ENCODE measurements around the gene FAM163B.

The FAM163B gene

DNA sequence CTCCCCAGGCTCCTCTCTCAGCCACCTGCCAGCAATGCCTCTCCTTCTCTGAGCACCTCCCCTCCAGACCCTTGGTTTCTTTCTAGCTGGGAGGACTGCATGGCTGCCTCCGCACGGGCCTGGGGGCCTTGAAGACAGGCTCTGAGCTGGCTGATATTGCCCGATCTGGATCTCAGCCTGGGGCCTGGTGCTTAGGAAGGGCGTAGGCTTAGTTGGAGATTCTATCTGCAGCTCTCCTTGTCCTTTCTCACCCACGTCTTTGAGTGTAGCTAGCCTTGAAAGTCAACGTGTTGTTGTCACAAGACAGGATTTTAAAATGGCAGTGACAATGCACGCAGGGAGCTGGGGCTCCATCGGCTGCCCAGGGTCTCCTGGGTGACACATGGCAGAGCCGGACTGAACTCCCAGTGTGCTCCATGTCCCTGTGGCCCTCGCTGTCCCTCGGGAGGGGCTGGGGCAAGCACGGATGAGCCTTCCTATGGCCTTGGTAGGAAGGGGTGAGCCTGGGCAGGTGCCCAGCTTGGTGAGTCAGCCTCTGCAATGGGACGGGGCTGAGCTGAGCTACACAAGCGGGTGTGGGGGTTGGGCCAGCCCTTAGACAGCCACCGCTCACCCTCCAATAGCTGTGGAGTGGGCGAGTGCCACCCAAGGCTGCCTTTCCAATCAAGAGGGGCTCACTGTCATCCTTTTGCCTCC lies 65.3 kb downstream of the FAM163B start:
- no peak for DNase-seq (ENCODE audit: low spot score)

DNA sequence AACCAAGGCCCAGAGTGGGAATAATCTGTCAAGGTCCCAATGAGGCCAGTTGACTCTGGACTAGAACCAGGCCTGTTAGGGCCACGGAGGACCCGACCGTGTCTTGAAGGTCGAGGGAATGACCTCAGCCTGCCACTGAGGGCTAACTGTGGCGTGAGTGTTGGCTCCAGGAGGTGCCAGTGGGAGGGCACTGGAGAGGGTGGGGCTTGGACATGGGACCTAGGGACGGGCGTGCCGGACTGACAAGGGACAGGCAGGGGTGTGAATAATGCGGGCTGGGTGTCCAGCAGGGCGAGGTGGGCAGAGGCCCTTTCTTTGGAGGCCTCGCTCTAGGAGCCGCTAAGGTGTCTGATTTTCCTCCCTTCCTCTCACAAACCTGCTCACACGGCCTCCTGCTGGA lies 67.2 kb downstream of the FAM163B start:
- DNase-seq (ENCODE audit: low spot score): no peak

DNA sequence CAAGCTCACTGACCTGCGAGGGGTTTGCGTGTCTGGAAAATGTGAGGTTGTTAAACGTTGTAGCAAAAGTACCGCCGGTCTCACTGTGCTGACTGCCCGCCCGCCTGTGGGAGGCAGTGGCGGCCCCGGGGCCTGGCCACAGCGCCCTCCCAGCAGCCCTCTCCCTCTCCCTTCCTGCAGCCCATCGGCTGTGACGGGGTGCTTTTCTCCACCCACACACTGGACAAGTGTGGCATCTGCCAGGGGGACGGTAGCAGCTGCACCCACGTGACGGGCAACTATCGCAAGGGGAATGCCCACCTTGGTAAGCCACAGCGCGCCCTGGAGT lies 68.5 kb downstream of the FAM163B start:
- no peak for DNase-seq (ENCODE audit: low spot score)

DNA sequence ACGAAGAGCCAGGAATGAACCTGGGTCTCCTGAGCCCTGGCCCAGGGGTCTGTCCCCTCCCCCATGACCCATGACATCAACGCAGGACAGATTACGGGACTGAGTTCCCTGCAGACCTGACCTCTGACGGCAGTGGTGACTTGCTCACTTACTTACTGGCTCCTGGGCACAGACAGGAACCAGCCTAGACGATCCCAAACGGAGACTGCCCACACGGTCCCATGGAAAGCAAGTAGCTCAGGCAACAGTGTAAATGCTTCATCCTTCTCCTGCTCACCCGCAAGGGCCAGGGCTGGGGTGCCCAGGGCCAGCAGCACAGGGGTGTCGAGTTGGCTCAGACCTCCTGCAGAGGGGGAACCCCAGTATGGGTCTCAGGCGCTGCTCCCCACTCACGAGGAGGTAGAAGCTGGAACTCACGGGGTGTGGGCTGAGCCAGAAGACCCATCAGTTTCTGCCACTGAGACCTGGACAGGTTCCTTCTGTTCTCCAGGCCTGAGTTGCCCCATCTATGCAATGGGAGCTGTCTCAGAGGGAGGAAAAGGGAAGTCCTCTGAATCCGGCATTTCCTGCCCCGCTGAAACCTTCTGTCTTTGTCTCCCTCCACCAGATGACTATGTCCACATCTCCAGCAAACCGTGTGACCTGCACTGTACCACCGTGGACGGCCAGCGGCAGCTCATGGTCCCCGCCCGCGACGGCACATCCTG lies 69.0 kb downstream of the FAM163B start:
- DNase-seq (ENCODE audit: low spot score): no peak

DNA sequence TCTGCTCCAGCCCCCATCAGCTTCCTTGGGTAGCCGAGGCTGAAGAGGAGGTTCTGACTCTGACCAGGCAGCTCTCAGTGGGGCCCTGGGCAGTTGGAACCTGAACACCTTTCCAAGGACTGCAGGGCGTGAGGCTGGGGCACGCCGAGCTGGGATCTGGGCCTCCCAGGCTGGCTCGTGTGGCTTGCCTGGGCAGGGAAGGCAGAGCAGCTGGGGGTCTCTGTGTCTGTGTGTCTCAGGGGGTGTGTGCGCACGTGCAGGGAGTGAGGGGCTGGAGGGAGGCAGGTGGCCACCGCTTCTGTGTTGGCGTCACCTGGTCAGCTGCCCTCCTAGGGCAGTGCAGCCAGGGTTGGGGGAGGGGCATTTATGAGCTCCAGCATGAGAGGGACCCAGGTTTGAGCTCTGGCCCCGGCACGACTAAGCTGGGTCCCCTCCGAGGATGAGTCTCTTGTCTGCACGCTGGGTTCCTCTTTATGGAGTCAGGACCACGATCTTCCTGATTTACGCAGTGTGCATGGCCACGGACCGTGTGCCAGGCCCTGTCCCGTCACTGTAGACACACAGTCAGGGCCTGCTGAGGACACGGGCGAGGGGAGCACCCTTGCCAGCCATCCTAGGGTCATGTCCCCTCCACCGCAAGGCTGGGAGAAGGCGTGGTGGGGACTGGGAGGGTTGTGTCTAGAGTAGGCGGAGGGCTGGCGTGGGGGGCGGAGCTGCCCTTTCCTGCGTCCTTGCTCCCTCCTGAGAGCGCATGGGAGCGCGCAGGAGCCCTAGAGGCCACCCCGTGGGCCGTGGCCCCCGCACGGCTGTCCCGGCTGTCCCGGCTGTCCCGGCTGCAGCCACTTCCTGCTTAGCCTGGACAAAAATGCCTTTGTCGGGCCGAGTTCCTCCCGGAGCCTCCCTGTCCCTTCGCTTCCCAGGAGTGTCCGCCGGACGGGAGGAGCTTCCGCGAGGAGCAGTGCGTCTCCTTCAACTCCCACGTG lies 70.0 kb downstream of the FAM163B start:
- DNase-seq (ENCODE audit: low spot score): no peak

DNA sequence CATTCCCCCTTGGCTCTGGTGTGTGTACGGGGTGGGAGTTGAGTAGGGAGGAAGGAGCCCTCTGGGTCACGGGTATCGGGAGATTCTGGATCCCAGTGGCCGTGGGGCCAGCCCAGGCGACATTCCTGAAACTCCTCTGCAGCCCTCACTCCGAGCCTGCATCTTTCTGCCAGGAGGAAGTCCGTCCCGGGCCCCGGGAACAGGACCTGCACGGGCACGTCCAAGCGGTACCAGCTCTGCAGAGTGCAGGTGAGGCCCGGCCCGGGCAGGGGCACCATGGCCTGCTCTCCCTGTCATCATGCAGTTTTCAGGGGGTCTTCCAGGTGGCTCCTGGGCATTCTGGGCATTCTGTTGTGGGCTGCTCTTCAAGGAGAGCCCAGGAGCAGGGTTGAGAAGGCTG lies 71.0 kb downstream of the FAM163B start:
- DNase-seq (ENCODE audit: low spot score): no peak

DNA sequence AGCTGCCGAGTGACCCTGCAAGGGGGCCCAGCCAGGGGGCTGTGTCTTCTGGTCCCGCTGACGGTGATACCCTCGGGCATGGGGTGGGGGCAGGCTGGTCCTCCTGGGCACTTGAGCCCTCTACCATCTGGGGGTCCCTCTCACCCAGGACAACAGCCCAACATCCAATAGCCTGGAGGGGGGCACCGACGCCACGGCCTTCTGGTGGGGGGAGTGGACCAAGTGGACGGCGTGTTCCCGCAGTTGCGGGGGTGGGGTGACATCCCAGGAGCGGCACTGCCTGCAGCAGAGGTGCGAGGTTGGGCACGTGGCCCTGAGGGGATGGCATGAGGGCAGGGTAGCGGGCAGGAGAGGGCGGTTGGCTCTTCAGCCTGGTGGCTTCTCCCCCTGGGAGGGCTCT lies 71.9 kb downstream of the FAM163B start:
- no peak for DNase-seq (ENCODE audit: low spot score)

DNA sequence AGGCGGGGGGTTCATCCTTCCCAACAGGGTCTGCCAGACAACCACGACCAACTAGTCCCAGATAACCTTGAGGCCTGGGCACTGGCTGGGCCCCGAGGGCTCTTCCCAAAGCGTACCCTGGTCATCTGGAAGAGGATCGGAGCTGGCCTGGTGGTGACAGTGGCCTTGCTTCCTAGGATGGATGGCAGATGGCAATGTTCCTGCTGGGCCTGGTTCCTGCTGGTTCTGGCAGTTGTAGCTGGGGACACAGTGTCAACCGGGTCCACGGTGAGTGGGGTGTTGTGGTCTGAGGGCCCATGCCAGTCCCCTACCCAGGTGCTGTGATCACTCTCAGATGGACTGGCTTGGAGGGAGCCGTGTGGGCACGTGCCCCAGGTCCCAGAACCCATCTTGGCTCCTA lies 72.7 kb downstream of the FAM163B start:
- DNase-seq (ENCODE audit: low spot score): no peak

DNA sequence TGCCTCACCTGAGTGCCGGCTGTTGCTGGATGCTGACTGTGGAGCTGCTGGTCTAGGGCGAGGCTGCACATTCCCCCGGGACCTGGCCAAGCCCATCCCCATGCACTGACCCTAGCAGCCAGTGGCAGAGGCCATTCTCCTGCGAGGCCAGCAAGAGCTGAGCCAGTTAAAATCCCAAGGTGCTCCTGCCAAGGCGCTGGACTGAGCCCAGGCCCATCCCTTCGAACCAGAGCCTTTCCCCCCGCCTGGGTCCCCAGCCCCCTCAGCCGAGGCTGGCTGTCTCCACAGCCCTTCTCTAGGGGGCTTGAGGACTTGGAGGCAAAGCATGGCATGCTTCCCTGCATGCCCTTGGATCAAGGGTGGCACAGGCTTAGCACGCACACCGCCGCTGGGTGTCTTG lies 73.1 kb downstream of the FAM163B start:
- no peak for DNase-seq (ENCODE audit: low spot score)

DNA sequence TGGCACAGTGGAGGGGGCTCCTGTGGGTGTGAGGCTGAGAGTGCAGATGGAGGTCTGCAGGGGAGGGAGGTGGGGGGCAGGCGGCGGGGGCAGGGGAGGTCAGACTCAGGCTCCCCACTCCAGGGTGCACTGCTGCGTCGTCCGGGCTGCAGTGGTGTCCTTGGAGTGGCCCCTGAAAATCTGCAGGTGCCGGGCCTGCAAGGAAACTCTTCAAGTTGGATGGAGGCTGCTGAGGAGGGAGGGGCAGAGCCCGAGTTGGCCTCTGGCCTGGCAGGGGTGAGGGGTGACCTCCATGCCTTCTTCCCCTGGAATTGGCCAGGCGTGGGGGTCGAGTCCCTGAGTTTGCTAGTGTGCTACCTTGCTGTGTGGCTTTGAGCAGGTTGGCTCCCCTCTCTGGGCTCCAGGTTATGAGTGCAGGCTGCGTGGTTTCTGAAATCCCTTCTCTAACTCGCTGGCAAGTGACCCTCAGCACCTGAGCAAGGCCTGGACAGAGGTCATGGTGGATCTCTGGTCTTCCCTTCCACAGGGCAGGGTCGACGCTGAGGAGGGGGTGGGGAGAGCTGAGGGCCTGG lies 73.8 kb downstream of the FAM163B start:
- no peak for DNase-seq (ENCODE audit: low spot score)

DNA sequence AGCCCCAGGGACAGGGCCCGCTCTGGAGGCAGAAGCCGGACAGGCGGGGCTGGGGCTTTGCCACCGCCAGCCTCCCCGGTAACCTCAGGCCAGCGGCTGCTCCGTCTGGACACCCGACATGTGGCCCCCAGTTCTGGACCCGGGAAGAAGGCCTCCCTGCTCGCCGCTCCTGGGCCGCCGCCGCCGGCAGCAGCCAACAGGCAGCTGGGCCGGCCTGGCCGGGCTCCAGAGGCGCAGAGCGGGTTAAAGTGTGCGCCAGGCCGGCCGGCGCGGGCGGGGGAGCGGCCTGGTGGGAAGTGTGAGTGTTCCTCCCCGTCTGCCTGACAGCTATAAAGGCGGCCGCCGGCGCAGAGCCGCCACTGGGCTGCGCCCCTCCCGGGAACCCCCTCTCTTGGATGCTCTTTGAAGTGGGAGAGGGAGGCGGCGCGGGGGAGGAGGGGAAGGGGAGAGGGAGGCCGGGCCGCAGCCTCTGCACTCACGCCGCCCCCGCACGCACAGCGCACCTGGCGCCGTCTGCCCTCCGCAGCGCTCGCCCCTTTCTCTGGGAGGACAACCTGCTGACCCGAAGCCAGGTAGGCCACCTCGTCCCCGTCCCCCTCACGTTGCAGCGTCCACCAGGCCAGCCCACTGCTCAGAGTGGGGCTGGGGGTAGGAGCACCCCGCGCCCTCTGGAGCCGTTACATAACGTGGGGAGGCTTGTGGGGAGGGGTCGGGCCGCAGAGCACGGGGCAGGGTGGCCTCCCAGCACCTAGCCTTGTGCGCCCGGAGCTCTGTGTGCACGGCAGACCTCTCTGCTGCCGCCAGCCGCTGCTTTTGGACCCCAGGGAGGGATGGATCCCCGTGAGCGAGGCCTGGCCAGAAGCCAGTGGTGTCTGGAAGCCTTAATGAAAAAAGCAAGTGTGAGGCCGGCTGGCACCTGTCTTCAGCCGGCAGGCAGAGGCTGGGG lies 74.6 kb downstream of the FAM163B start, which contains the start of gene ADAMTSL2:
Gene ADAMTSL2, plus strand, starts transcription at position 359 of the 946 bp plus-strand sequence. CDS start 2,009 bp downstream, outside the sequence.
- DNase-seq (ENCODE audit: low spot score): peak; percentile 33

DNA sequence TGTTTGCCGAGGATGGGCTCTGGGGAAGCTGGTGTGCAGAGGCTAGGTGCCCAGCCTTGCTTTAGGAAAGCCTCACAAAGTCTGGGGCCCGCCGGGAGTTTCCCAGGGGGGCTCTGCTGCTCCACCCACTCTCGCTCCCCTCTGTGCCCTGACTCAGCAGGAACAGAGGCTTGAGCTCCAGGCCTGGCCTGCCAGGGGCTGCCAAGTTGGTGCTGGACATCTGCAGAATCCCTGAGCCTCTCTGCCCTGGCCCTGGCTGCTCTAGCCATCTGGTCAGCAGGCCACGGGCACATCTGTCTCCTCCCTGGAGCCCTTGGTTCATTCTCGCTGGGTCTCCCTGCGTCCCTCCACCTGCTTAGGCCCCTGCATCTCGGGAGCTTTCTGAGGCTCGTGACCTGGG lies 75.3 kb downstream of the FAM163B start:
- DNase-seq (ENCODE audit: low spot score): no peak

DNA sequence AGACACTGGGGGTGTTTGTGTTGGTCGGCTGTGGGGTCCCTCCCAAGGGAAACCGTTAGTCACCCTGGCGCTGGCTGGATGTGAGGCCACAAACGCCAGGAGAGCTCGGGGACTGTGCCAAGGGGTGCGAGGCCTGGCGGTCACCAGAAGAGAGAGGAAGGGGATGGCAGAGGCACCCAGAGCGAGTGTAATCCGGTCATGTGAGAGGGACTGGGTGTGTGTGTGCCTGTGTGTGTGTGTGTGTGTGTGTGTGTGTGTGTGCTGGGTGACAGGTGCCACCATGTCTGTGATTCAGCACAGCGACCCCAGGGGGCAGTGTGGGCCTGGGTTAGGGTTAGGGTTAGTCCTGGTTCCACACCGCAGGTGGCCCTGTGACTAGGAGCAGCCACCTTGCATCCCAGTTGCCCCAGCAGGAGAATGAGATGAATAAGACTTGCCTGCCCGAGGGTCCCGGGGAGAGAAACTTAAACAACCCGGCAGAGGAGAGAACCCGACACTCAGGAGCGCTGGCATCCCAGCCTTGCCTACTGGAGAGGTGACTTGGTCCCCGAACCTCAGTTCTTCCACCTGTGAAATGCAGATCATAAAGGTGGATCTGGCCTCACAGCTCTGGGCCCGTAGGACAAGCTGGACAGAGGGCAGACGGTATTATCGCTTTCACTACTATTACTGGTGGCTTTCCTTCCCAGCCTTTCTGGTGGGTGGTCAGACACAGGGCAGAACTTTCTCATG lies 76.1 kb downstream of the FAM163B start:
- peak; percentile 61 for DNase-seq (ENCODE audit: low spot score)

DNA sequence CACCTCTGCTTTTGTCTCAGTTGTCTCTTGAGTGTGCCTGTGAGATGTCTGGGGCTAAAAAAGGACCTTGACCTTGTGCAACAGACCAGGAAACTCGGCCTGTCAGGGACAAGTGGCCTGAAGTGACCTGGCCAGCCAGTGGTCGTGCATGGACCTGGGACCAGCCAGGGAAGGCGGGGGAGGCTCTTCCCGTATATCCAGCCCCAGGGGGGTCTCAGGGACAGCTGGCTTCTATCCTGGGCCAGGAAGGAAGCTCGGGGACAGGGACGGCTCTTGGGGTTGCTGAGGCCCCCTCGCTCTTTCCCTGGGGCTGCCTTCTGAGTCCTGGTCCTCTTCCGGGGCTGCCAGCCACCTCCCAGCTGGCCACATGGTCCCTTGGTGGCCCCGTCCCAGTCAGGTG lies 77.9 kb downstream of the FAM163B start:
- DNase-seq (ENCODE audit: low spot score): no peak

DNA sequence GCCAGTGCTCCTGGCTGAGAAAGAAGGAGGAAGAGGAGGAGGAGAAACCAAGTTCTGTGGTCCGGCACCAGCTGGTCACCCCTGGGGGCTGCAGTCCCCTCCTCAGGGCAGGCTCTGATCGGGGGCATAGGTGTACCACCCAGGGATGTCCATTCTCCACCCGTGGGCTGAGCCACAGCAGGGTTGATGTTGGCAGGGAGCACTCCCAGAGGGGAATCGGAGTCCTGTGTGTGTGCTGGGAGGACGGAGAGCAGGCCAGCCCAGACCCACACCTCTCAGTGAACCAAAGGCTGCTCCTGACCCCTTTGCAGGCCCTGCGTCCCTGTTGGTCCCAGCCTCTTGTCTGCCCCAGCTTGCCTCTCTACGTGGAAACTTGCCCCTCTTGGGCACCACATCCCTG lies 79.3 kb downstream of the FAM163B start:
- DNase-seq (ENCODE audit: low spot score): no peak

DNA sequence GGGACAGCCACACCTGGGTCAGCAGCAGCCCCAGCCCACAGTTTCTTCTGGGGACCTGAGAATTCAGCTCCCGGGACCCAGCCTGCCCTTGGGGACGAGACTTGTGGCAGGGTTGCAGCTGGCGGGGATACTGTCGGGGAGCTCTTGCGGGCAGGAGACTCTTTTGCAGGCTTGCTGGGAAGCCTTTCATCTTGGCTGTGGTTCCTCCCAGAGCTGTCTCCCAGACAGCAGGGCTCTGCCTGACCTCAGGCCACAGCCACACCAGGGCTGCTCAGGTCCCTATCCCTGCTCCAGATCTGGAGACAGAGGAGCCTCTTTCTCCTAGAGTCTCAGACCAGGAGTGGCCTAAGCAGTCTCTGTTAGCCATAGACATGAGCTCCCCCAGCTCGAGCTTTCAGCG lies 79.7 kb downstream of the FAM163B start:
- no peak for DNase-seq (ENCODE audit: low spot score)

DNA sequence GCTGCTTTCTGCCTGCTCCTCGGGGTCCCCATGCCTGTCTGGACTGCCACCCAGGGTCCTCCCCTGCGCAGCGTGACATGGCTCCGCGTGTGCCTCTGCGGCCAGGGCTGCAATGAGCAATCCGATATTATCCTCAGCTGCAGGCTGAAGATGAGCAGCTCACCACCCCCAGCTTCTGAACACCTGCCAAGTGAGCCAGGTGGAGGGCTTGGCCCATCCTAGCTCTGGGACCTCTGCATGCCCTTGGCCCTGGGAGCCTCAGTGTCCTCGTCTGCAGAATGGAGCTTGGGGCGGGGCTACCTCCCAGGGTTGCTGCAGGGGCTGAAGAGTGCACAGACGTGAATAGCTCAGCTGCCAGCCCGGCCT lies 80.3 kb downstream of the FAM163B start:
- no peak for DNase-seq (ENCODE audit: low spot score)

DNA sequence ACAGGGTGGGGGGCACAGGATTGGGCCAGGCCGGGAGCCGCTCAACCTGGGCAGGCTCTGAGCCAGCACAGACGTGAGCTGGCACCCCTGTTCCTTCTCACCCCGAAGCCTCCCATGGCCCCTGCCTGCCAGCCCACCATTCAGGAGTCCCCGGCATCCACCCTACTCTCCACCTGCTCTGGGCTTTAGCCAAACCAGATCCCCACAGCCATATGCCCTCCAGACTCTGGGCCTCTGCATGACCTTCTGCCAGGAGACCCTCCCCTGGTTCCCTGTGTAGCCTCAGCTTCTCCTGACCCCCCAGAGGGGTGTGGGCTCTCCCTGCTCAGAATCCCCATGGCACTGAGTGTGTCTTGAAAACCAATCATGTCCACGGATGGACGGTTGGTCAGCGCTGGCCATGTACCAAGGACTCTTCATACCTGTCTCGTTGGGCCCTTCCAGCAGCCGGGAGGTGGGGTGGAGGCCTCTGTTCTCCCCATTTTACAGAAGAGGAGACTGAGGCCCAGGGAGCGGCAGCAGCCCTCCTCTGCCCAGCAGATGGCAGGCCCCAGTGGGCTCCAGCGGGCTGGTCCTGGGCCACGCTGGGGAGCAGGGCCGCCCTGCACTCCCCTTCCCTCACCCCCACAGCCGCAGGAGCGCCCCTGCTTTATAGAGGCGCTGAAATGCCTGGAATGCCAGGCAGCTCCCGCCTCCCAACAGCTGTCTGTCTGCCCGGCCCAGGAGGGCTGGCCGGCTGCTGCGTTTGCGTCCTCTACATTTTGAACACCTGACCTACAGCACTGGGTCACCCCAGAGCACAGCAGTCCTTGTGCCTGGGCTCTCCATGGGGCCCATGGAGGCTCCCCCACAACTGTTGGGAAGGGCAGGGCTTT lies 81.0 kb downstream of the FAM163B start:
- no peak for DNase-seq (ENCODE audit: low spot score)

DNA sequence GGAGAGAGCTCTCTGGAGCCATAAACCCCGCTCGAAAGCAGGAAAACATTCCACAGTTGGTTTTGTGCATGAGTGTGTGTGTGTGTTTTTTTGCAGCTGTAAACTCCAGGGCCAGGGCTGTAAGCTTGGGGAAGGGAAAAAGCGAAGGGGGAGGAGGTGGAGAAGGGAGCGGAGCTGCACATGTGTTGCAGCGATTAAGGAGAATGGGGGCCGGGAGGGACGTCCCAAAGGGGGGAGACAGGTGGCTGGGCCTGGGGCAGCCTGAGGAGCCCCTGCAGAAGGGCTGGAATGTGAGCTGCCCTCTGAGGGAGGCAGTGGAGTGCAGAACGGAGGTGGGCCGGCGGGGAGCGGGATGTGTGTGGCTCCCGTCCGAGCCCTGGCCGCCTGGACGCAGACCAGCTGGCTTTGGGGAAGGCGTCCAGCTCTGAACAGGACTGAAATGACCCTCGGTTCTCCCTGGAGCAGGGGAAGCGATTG lies 81.7 kb downstream of the FAM163B start:
- no peak for DNase-seq (ENCODE audit: low spot score)

All from CD4-positive, alpha-beta T cell treated with Interleukin-6 at 100 ng/mL for 8 hours (primary cell).